HEK293T (cell line): ENCODE results near the gene MAP2K5.

ENCODE experiments used
- CTCF ChIA-PET: fragments of 350-600 bp; formaldehyde crosslinking; extraction: SDS; loops from one replicate; lab custom pipeline; 2021; ENCODE audit warnings: antibody characterized with exemption, inconsistent platforms; lab: Yijun Ruan, JAX
- POLR2A ChIA-PET: fragments of 350-600 bp; formaldehyde crosslinking; extraction: SDS; loops from one replicate; lab custom pipeline; 2020; ENCODE audit warnings: antibody characterized with exemption, inconsistent platforms; lab: Yijun Ruan, JAX
- DNase-seq: peaks from one replicate; pipeline ENCODE4 v3.0.0; 2012; ENCODE audit warnings: mixed read lengths; ENCODE audit errors: extremely low spot score
- ARNT ChIP-seq: fragments of 450-650 bp; IDR thresholded peaks from 2 replicates; pipeline ENCODE4 v1.6.1; 2017; ENCODE audit warnings: mild to moderate bottlenecking
- BHLHE40 ChIP-seq: fragments of 450-650 bp; IDR thresholded peaks from 2 replicates; pipeline ENCODE4 v1.6.1; 2016; ENCODE audit warnings: mild to moderate bottlenecking, moderate library complexity, borderline replicate concordance
- CTBP1 ChIP-seq: fragments of 450-650 bp; IDR thresholded peaks from 2 replicates; pipeline ENCODE4 v1.6.1; 2016; ENCODE audit warnings: borderline replicate concordance
- ELF4 ChIP-seq: fragments of 450-650 bp; IDR thresholded peaks from 2 replicates; pipeline ENCODE4 v1.6.1; 2017; ENCODE audit warnings: antibody characterized with exemption
- FOXA1 ChIP-seq: fragments of 450-650 bp; IDR thresholded peaks from 2 replicates; pipeline ENCODE4 v1.6.1; 2016; ENCODE audit warnings: mild to moderate bottlenecking
- FOXK2 ChIP-seq: fragments of 450-650 bp; IDR thresholded peaks from 2 replicates; pipeline ENCODE4 v1.6.1; 2016; ENCODE audit warnings: mild to moderate bottlenecking
- FOXM1 ChIP-seq: fragments of 450-650 bp; IDR thresholded peaks from 2 replicates; pipeline ENCODE4 v1.6.1; 2017; ENCODE audit warnings: mild to moderate bottlenecking, borderline replicate concordance
- HDGF ChIP-seq: fragments of 450-650 bp; IDR thresholded peaks from 2 replicates; pipeline ENCODE4 v1.6.1; 2017; ENCODE audit warnings: antibody characterized with exemption, borderline replicate concordance
- LEF1 ChIP-seq: fragments of 450-650 bp; IDR thresholded peaks from 2 replicates; pipeline ENCODE4 v1.6.1; 2017; ENCODE audit warnings: mild to moderate bottlenecking, borderline replicate concordance
- NFRKB ChIP-seq: fragments of 450-650 bp; IDR thresholded peaks from 2 replicates; pipeline ENCODE4 v1.6.1; 2016; ENCODE audit warnings: mild to moderate bottlenecking, moderate library complexity
- SUZ12 ChIP-seq: fragments of 450-650 bp; IDR thresholded peaks from 2 replicates; pipeline ENCODE4 v1.6.1; 2016; ENCODE audit warnings: mild to moderate bottlenecking
- TARDBP ChIP-seq: fragments of 450-650 bp; IDR thresholded peaks from 2 replicates; pipeline ENCODE4 v1.6.1; 2016
- ZNF384 ChIP-seq: fragments of 450-650 bp; IDR thresholded peaks from 2 replicates; pipeline ENCODE4 v1.6.1; 2016
- TF ChIP-seq, protein P1 (sequence below): fragments of 450-650 bp; IDR thresholded peaks from 2 replicates; pipeline ENCODE4 v1.6.1; 2016

Gene MAP2K5

DNA sequence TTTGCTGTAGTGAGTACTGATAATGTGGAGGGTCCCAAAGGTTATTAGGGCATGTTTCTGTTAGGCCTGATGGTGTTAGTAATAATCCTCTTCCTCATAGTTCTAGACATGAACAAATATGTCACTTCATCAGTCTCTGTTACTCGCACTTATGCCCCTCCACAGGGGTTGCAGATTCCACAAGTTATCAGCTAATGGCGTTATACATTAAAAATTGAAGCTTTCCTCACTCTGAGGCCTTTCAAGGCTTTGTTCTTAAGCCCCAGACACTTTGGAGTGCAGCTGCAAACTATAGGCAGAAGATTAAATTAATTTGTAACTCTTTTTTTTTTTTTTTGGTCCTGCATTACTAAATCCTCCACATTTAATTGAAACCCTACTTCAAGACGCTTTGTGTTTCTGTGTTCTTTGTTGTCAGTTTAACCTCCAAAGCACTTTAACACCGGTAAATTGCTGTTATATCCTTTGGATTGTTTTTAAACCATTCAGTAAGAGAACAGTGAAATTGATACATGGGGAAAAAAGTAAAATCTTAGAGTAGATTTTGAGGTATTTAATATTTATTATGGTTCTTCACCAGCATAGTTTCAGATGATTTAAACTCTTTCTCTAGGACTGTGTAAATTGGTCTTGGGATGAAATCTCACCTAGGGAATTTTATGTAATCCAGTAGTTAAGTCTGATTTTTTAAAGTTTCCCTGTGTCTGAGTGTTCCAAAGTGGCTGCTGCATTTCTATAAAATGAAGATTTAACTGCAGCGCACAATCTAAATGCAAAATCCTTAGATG is 179.7 kb downstream of the MAP2K5 start:
- POLR2A ChIA-PET: no interaction called here
- TF ChIP-seq SUZ12 (no peak), ELF4 (no peak), TARDBP (no peak), CTBP1 (no peak), FOXA1 (no peak)

DNA sequence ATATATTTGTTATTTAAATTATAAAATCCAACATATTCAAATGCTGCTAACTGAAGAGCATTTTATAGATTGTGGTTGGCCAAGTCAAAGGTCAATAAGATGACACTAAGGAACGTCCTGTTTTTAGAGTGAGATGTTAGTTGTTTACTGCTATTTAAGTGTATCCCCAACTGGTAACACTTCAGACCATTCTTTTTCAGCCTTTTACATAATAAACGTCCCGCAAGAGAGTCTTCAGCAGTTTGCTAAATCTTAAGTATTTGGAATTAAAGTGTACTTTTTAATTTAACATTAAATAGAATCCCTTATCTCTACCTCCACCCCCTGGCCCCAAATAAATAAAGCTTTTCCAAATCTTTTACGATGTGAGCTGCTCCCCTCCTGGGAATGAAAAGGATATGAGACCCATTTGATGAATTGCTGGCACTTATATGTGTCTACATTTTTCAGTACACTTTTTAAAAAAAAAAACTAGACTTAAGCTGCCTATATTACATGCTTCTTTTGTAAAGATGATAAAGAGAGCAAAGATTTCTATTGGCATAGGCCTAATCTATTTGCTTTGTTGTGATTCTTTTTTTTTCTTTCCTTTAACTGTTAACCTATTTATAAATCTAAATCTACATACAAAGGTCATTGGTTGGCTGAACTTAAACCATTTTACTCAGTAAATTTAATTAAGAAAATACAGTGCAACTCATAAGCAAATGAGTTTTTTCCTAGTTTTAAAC is 181.0 kb downstream of the MAP2K5 start:
- TF ChIP-seq FOXA1: no peak
- TF ChIP-seq, protein P1, sequence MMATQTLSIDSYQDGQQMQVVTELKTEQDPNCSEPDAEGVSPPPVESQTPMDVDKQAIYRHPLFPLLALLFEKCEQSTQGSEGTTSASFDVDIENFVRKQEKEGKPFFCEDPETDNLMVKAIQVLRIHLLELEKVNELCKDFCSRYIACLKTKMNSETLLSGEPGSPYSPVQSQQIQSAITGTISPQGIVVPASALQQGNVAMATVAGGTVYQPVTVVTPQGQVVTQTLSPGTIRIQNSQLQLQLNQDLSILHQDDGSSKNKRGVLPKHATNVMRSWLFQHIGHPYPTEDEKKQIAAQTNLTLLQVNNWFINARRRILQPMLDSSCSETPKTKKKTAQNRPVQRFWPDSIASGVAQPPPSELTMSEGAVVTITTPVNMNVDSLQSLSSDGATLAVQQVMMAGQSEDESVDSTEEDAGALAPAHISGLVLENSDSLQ: peak; percentile 90
- TF ChIP-seq ZNF384: peak; percentile 78
- peak; percentile 70; the same call in 1 of the 2 replicates for TF ChIP-seq CTBP1
- peak; percentile 35; the same call in 1 of the 2 replicates for TF ChIP-seq FOXM1
- ChIA-PET POLR2A (no interaction called here), CTCF (no interaction called here)
- DNase-seq: no peak

More for the DNA sequence above, 179.7 kb downstream of the MAP2K5 start:
- DNase-seq: no peak
- CTCF ChIA-PET: no interaction called here

DNA sequence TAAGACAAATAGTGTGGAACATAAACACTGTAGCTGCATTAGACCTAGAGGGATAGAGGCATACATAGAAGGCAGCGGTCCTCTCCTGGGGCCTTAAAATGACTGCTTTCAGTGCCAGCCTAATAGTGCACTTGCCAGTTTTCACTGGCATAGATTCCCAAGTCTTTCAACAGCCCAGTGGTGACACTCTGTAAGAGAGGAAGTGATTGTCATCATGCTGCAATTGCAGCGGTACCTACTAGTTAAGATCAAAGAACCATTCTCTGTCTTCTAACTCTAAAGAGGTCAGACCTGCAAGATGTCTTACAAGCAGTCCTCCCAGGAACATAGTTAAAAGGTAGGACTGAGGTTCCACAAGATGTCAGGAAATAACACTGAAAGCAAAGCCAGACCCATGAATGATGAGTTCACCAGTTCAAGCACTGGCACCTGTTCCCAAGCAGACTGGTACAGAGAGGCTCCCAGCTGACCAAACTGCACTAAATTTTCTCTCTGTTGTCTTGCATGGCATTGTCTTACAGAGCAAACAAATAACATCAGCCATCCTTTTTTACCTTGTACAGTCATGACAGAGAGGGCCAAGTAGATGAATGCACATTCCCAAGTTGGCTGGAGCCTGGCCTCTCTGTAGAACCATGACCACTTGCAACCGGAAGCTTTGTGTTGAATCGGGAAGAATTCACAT is 182.3 kb downstream of the MAP2K5 start:
- no peak for TF ChIP-seq ARNT
- TF ChIP-seq FOXM1: no peak
- no peak for TF ChIP-seq ZNF384
- no peak for TF ChIP-seq TARDBP
- TF ChIP-seq LEF1: no peak
- TF ChIP-seq SUZ12: no peak
- TF ChIP-seq HDGF: no peak
- TF ChIP-seq FOXK2: no peak
- TF ChIP-seq, protein P1: no peak
- TF ChIP-seq BHLHE40: no peak
- no peak for TF ChIP-seq CTBP1
- ChIA-PET POLR2A (no interaction called here), CTCF (interaction anchor here (0.5 kb wide), 1 partner anchor 778 kb away, joined by 4 read pairs; no protein-coding TSS in a partner anchor)
- no peak for DNase-seq

DNA sequence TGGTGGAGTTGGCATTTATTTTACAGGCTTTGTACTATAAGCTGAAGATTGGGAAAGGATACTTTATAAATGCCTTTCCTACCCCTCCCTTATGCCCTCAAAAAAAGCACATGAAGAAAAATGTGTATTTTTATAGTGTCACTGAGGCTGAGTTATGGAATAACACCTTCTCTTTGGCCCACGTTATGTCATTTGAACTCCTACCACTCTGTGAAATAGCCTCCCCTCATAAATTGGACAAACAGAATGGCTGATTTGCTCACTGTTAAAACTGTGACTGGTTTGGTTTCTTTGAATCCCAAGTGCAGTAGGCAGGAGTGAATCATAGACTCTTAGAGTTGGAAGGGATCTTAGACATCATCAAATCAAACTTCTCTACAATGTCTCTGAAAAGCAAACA is 187.6 kb downstream of the MAP2K5 start:
- ChIA-PET CTCF (interaction anchor here (0.6 kb wide), 1 partner anchor 258 kb away, joined by 3 read pairs; no protein-coding TSS in a partner anchor), POLR2A (no interaction called here)
- TF ChIP-seq, protein P1: peak; percentile 22; the same call in 1 of the 2 replicates
- no peak for TF ChIP-seq HDGF
- TF ChIP-seq ZNF384: peak; percentile 68
- no peak for DNase-seq

DNA sequence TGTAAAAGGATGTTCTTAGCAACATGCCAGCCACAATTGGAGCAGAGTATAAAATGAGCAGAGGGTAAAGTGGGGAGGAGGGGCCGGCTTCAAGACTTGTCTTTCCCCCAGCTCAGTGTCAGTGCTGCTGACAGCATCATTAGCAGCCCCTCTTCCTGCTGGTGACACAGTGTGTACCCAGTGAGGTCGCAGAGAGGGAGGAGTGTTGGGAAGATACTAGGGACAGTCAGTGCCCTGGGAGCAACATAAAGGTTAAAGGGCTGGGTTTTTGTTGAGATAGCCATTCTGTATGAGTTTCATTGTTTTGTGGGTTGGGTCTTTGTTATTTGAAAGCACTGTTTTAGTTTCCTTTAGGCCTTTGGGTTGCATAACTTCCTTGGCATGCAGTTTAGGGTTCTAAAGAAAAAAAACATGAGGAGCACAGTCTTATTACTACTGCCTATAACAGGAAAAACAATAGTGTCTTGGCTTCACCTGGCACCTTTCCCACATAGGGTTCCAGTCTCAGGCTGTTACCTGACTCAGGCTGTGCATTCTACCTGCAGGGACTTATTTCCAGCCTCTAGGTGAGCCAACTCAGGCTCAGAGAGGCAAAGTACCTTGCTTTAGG is 188.7 kb downstream of the MAP2K5 start:
- DNase-seq: no peak
- TF ChIP-seq, protein P1: peak; percentile 45
- TF ChIP-seq BHLHE40: no peak
- ChIA-PET CTCF (interaction anchor here (0.8 to 0.9 kb wide), 2 partner anchors 41 to 93 kb away, joined by 3 read pairs; no protein-coding TSS in a partner anchor), POLR2A (no interaction called here)

DNA sequence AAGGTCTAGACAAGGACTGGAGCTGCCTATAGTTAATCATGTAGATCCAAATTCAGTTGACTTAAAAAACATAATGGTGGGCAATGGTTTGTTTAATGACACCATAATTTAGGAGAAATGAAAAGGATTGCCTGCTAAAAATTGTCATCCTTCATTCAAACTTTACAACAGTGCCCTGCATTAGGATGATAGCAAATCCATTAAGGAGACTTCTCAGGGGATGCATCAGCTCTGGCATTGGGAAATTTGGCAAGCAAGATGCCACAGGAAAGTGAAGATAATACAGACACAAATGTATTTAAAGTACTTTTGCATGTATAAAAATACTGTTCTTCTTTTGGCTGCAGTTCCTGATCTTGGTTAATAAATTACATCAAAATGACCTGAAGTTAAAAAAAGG is 189.7 kb downstream of the MAP2K5 start:
- DNase-seq: no peak
- CTCF ChIA-PET: no interaction called here
- TF ChIP-seq NFRKB (no peak), FOXK2 (no peak), ELF4 (no peak), CTBP1 (no peak)
- POLR2A ChIA-PET: no interaction called here
